GM21515 (cell line): ENCODE measurements around the gene FCHSD2.
"Not testable (repeated sequence)": the region's sequence is repeated elsewhere in the genome, so short reads cannot be mapped to it uniquely, and the experiment has no call there.

Experiments used
- ATAC-seq: cut with Tn5 transposase; IDR thresholded peaks from one replicate; pipeline ENCODE4 v1.9.1; 2021; ENCODE audit not compliant: unreplicated experiment

FCHSD2 gene

GRCh38 chr11:73152086-73152853 is 10.2 kb upstream of the FCHSD2 start:
- peak; percentile 2 for ATAC-seq

- ATAC-seq = no peak
Measured at GRCh38 chr11:73151416-73151815, 9.3 kb upstream of the FCHSD2 start.

- no peak for ATAC-seq
Measured at GRCh38 chr11:73149105-73149504, 7.0 kb upstream of the FCHSD2 start.

GRCh38 chr11:73147771-73148681 is 5.9 kb upstream of the FCHSD2 start:
- ATAC-seq = no peak

GRCh38 chr11:73145986-73146575 is 4.0 kb upstream of the FCHSD2 start:
- no peak for ATAC-seq

GRCh38 chr11:73143126-73143838 is 1.2 kb upstream of the FCHSD2 start:
- no peak for ATAC-seq

GRCh38 chr11:73141309-73142127 is 600 bp downstream of the FCHSD2 start:
- ATAC-seq = peak; percentile 35

- no peak for ATAC-seq
Measured at GRCh38 chr11:73141031-73141308, 1.1 kb downstream of the FCHSD2 start.

- no peak for ATAC-seq
Measured at GRCh38 chr11:73140213-73141030, 1.7 kb downstream of the FCHSD2 start.

GRCh38 chr11:73139476-73140198 is 2.5 kb downstream of the FCHSD2 start:
- no peak for ATAC-seq

GRCh38 chr11:73137944-73138274 is 4.2 kb downstream of the FCHSD2 start:
- ATAC-seq = no peak

- ATAC-seq = no peak
Measured at GRCh38 chr11:73137262-73137943, 4.7 kb downstream of the FCHSD2 start.

GRCh38 chr11:73136722-73137121 is 5.4 kb downstream of the FCHSD2 start:
- ATAC-seq = not testable (repeated sequence)

GRCh38 chr11:73135346-73136284 is 6.5 kb downstream of the FCHSD2 start:
- ATAC-seq = no peak

GRCh38 chr11:73132349-73132748 is 9.8 kb downstream of the FCHSD2 start:
- ATAC-seq = not testable (repeated sequence)

GRCh38 chr11:73130181-73130580 is 11.9 kb downstream of the FCHSD2 start:
- ATAC-seq = no peak

- ATAC-seq = no peak
Measured at GRCh38 chr11:73129198-73129597, 12.9 kb downstream of the FCHSD2 start.
